SIG-M5 treated with dmso at 0.1 percent for 504 hours (cell line): ENCODE data around the gene ZNF880.
"Not testable (repeated sequence)": the region's sequence is repeated elsewhere in the genome, so short reads cannot be mapped to it uniquely, and the experiment has no call there.

Experiments used
- DNase-seq: peaks from one replicate; lab custom pipeline; 2025; ENCODE audit not compliant: unreplicated experiment; lab: John Stamatoyannopoulos, UW

Gene ZNF880

GRCh38 chr19:52369559-52370340 lies at the start of gene ZNF880:
Gene ZNF880 (plus strand): TSS chr19:52369923. CDS start chr19:52369966, 43 bp downstream.
- DNase-seq = peak; percentile 1

- DNase-seq = no peak
Measured at GRCh38 chr19:52322429-52322828, 47.3 kb upstream of the ZNF880 start.

- DNase-seq = no peak
Measured at GRCh38 chr19:52331757-52332156, 38.0 kb upstream of the ZNF880 start.

- no peak for DNase-seq
Measured at GRCh38 chr19:52335768-52336116, 34.0 kb upstream of the ZNF880 start.

GRCh38 chr19:52336117-52336790 lies 33.5 kb upstream of the ZNF880 start, which contains the start of gene ZNF610:
Gene ZNF610 (plus strand): TSS chr19:52336243. CDS start chr19:52349173, 12,930 bp downstream.
- DNase-seq = no peak

- DNase-seq = no peak
Measured at GRCh38 chr19:52336791-52337381, 32.8 kb upstream of the ZNF880 start.

GRCh38 chr19:52339022-52339421 lies 30.7 kb upstream of the ZNF880 start:
- DNase-seq = not testable (repeated sequence)

- no peak for DNase-seq
Measured at GRCh38 chr19:52343548-52343947, 26.2 kb upstream of the ZNF880 start.

GRCh38 chr19:52345162-52345561 lies 24.6 kb upstream of the ZNF880 start:
- DNase-seq = no peak

GRCh38 chr19:52351512-52351911 lies 18.2 kb upstream of the ZNF880 start:
- DNase-seq = no peak

GRCh38 chr19:52366414-52366824 lies 3.3 kb upstream of the ZNF880 start:
- no peak for DNase-seq

GRCh38 chr19:52370341-52370710 lies 603 bp downstream of the ZNF880 start:
- DNase-seq = no peak

GRCh38 chr19:52391135-52391534 lies 21.4 kb downstream of the ZNF880 start:
- DNase-seq = no peak

GRCh38 chr19:52397310-52398080 lies 27.8 kb downstream of the ZNF880 start, which contains the start of gene ZNF528:
Gene ZNF528 (plus strand): TSS chr19:52397849. CDS start chr19:52402014, 4,165 bp downstream.
- no peak for DNase-seq

- no peak for DNase-seq
Measured at GRCh38 chr19:52398081-52398441, 28.3 kb downstream of the ZNF880 start.

GRCh38 chr19:52410276-52410675 lies 40.6 kb downstream of the ZNF880 start:
- no peak for DNase-seq

GRCh38 chr19:52415711-52416110 lies 46.0 kb downstream of the ZNF880 start:
- no peak for DNase-seq

- DNase-seq = no peak
Measured at GRCh38 chr19:52428937-52429336, 59.2 kb downstream of the ZNF880 start, which contains the start of gene ZNF534. Gene ZNF534 (plus strand): TSS chr19:52429148. CDS start chr19:52431475, 2,327 bp downstream.
